Karpas-422 (cell line): ENCODE results near the gene IQCH. TPM values are rescaled to one million over a fixed set of nuclear protein-coding genes. Genes with fewer than 3 reads are reported as not detected.

ENCODE experiments used
- DNase-seq: peaks from one replicate; pipeline ENCODE4 v3.0.0-alpha.2; 2015
- H2AFZ ChIP-seq: fragments of 200-600 bp; sonication (generic); 2 replicates; pipeline ENCODE4 v1.6.1; 2014; ENCODE audit warnings: antibody characterized with exemption, low read length, mixed read lengths
- H3K27ac ChIP-seq: fragments of 200-600 bp; sonication (generic); 2 replicates; pipeline ENCODE4 v1.5.1; 2014; ENCODE audit warnings: mild to moderate bottlenecking, low read length, moderate library complexity
- H3K27me3 ChIP-seq: fragments of 200-600 bp; sonication (generic); 2 replicates; pipeline ENCODE4 v1.6.1; 2014; ENCODE audit warnings: low read length, mixed read lengths
- H3K36me3 ChIP-seq: fragments of 200-600 bp; sonication (generic); 2 replicates; pipeline ENCODE4 v1.6.1; 2014; ENCODE audit warnings: low read length, mixed read lengths; ENCODE audit not compliant: insufficient read depth
- H3K4me1 ChIP-seq: fragments of 200-600 bp; sonication (generic); 2 replicates; pipeline ENCODE4 v1.6.1; 2014; ENCODE audit warnings: mild to moderate bottlenecking, low read length, mixed read lengths
- H3K4me2 ChIP-seq: fragments of 200-600 bp; sonication (generic); 2 replicates; pipeline ENCODE4 v1.6.1; 2014; ENCODE audit warnings: low read length, low read depth, mild to moderate bottlenecking; ENCODE audit not compliant: poor library complexity, severe bottlenecking
- H3K4me3 ChIP-seq: fragments of 200-600 bp; sonication (generic); 2 replicates; pipeline ENCODE4 v1.5.1; 2014; ENCODE audit warnings: mild to moderate bottlenecking, antibody characterized with exemption, low read length, mixed read lengths
- H3K79me2 ChIP-seq: fragments of 200-600 bp; sonication (generic); 2 replicates; pipeline ENCODE4 v1.6.1; 2014; ENCODE audit warnings: mild to moderate bottlenecking, low read length, mixed read lengths
- H3K9ac ChIP-seq: fragments of 200-600 bp; sonication (generic); 2 replicates; pipeline ENCODE4 v1.6.0; 2014; ENCODE audit warnings: low read length
- H3K9me2 ChIP-seq: fragments of 200-600 bp; sonication (generic), shearing (Covaris generic); replicated peaks from 2 replicates; pipeline ENCODE4 v1.6.0; 2014; ENCODE audit warnings: mild to moderate bottlenecking, low read length, moderate library complexity; ENCODE audit not compliant: insufficient read depth
- H3K9me3 ChIP-seq: fragments of 300-700, 200-600 bp; sonication (generic); 2 replicates; pipeline ENCODE4 v1.6.1; 2014; ENCODE audit warnings: low read length, mixed read lengths
- H4K20me1 ChIP-seq: fragments of 200-600 bp; sonication (generic); 2 replicates; pipeline ENCODE4 v1.6.1; 2014; ENCODE audit warnings: mild to moderate bottlenecking, antibody characterized with exemption, low read length, low read depth; ENCODE audit not compliant: insufficient read depth
- total RNA-seq: library from RNA; depleted of rRNA; stranded (reverse); fragments of >200 nt; shearing (Covaris generic); gene quantifications from 2 replicates; pipeline ENCODE4 v1.2.3, GENCODE V29; 2014; ENCODE audit warnings: low replicate concordance

The IQCH gene
- total RNA-seq, 1 experiment from 2014 or later, result 2.4 TPM

- Histone ChIP-seq H3K9me2 (no peaks in the 10 kb centered on the region), H3K4me3 (peak overlapping the region; percentile 78), H4K20me1 (peaks cover 4% of the 10 kb centered on the region; the same call in 1 of the 2 replicates), H3K36me3 (peaks cover 8% of the 10 kb centered on the region), H3K79me2 (peaks cover 46% of the 10 kb centered on the region), H2AFZ (peak overlapping the region; percentile 10; the same call in 1 of the 2 replicates), H3K4me2 (peak overlapping the region; percentile 90), H3K9ac (peak overlapping the region; percentile 88), H3K27me3 (no peaks in the 10 kb centered on the region), H3K27ac (peak overlapping the region; percentile 60), H3K9me3 (no peaks in the 10 kb centered on the region), H3K4me1 (peaks cover 30% of the 10 kb centered on the region)
- DNase-seq, result peak; percentile 59
Observed at GRCh38 chr15:67521783-67522568, 267.4 kb downstream of the IQCH start.

DNA sequence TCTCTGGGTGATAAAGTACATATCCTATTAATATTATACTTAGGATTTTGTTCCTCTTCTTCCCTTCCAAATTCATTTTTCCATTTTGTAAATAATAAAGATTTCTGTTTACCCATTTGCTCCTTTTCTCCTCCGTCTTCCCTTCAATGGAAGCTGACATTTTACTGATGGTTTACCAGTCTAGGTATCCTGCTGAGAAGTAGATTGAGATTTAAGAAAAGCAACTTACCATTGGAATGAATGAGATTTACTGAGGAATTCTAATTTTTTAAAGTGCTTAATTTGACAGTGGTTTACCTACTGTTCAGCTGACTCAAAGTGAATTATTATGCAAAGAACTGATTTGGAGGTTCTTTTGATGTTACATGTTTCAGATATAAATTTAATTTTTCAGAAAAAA lies 268.7 kb downstream of the IQCH start:
- Histone ChIP-seq H3K4me2 (peak overlapping the region; percentile 90), H3K27me3 (no peaks in the 10 kb centered on the region), H3K9ac (no peak overlapping the region), H3K9me3 (no peaks in the 10 kb centered on the region), H2AFZ (no peak overlapping the region), H3K27ac (no peak overlapping the region), H3K4me3 (peak overlapping the region; percentile 78), H4K20me1 (peaks cover 7% of the 10 kb centered on the region), H3K79me2 (peaks cover 46% of the 10 kb centered on the region), H3K36me3 (peaks cover 19% of the 10 kb centered on the region), H3K4me1 (peaks cover 30% of the 10 kb centered on the region), H3K9me2 (no peaks in the 10 kb centered on the region)
- DNase-seq, result no peak

GRCh38 chr15:67524235-67524634 lies 269.6 kb downstream of the IQCH start:
- Histone ChIP-seq H3K9me2 (no peaks in the 10 kb centered on the region), H3K4me3 (no peak overlapping the region), H3K27me3 (no peaks in the 10 kb centered on the region), H4K20me1 (peaks cover 8% of the 10 kb centered on the region), H3K4me2 (no peak overlapping the region), H3K36me3 (peaks cover 24% of the 10 kb centered on the region), H3K9ac (no peak overlapping the region), H3K79me2 (peaks cover 46% of the 10 kb centered on the region), H3K27ac (no peak overlapping the region), H3K4me1 (peaks cover 30% of the 10 kb centered on the region), H2AFZ (no peak overlapping the region), H3K9me3 (no peaks in the 10 kb centered on the region)
- DNase-seq, result no peak

GRCh38 chr15:67528513-67528912 lies 273.9 kb downstream of the IQCH start:
- H3K79me2 ChIP-seq, result peaks cover 19% of the 10 kb centered on the region
- peaks cover 8% of the 10 kb centered on the region for H4K20me1 ChIP-seq
- H3K4me3 ChIP-seq, result no peak overlapping the region
- H3K27ac ChIP-seq, result no peak overlapping the region
- H3K9ac ChIP-seq, result no peak overlapping the region
- H3K4me1 ChIP-seq, result peaks cover 10% of the 10 kb centered on the region; the same call in 1 of the 2 replicates
- no peaks in the 10 kb centered on the region for H3K27me3 ChIP-seq
- H3K36me3 ChIP-seq, result peaks cover 24% of the 10 kb centered on the region
- no peak overlapping the region for H2AFZ ChIP-seq
- H3K9me2 ChIP-seq, result no peaks in the 10 kb centered on the region
- H3K9me3 ChIP-seq, result no peaks in the 10 kb centered on the region
- H3K4me2 ChIP-seq, result no peak overlapping the region
- no peak for DNase-seq

GRCh38 chr15:67531379-67531914 lies 276.9 kb downstream of the IQCH start:
- Histone ChIP-seq H3K9ac (no peak overlapping the region), H2AFZ (no peak overlapping the region), H3K9me3 (no peaks in the 10 kb centered on the region), H3K4me2 (no peak overlapping the region), H3K4me3 (no peak overlapping the region), H4K20me1 (peaks cover 4% of the 10 kb centered on the region; the same call in 1 of the 2 replicates), H3K4me1 (0 out of 2 replicates have a peak, but pooled peaks cover 2% of the 10 kb centered on the region), H3K9me2 (no peaks in the 10 kb centered on the region), H3K36me3 (peaks cover 21% of the 10 kb centered on the region), H3K79me2 (no peaks in the 10 kb centered on the region), H3K27me3 (no peaks in the 10 kb centered on the region), H3K27ac (no peak overlapping the region)
- DNase-seq, result no peak

- Histone ChIP-seq H4K20me1 (no peaks in the 10 kb centered on the region), H3K9me2 (no peaks in the 10 kb centered on the region), H3K4me1 (peaks cover 4% of the 10 kb centered on the region), H3K79me2 (no peaks in the 10 kb centered on the region), H3K27me3 (no peaks in the 10 kb centered on the region), H3K9ac (no peak overlapping the region), H2AFZ (no peak overlapping the region), H3K9me3 (no peaks in the 10 kb centered on the region), H3K4me3 (no peak overlapping the region), H3K4me2 (no peak overlapping the region), H3K27ac (no peak overlapping the region), H3K36me3 (no peaks in the 10 kb centered on the region)
- peak; percentile 22 for DNase-seq
Observed at GRCh38 chr15:67533873-67534272, 279.3 kb downstream of the IQCH start.

- DNase-seq, result peak; percentile 30
- Histone ChIP-seq H3K4me2 (no peak overlapping the region), H3K27ac (no peak overlapping the region), H3K4me1 (peaks cover 9% of the 10 kb centered on the region), H3K9ac (no peak overlapping the region), H3K36me3 (no peaks in the 10 kb centered on the region), H2AFZ (no peak overlapping the region), H3K27me3 (no peaks in the 10 kb centered on the region), H3K4me3 (no peak overlapping the region), H3K9me2 (no peaks in the 10 kb centered on the region), H3K79me2 (no peaks in the 10 kb centered on the region), H3K9me3 (no peaks in the 10 kb centered on the region), H4K20me1 (no peaks in the 10 kb centered on the region)
Observed at GRCh38 chr15:67534360-67534759, 279.8 kb downstream of the IQCH start.

- H3K27ac ChIP-seq, result no peak overlapping the region
- no peak overlapping the region for H3K4me2 ChIP-seq
- no peaks in the 10 kb centered on the region for H3K36me3 ChIP-seq
- H3K9ac ChIP-seq, result no peak overlapping the region
- H3K79me2 ChIP-seq, result peaks cover 8% of the 10 kb centered on the region
- no peaks in the 10 kb centered on the region for H3K27me3 ChIP-seq
- H4K20me1 ChIP-seq, result no peaks in the 10 kb centered on the region
- peak; percentile 24 for DNase-seq
- no peaks in the 10 kb centered on the region for H3K9me2 ChIP-seq
- H3K4me1 ChIP-seq, result peaks cover 28% of the 10 kb centered on the region
- H3K9me3 ChIP-seq, result no peaks in the 10 kb centered on the region
- no peak overlapping the region for H2AFZ ChIP-seq
- H3K4me3 ChIP-seq, result no peak overlapping the region
Observed at GRCh38 chr15:67537771-67538170, 283.2 kb downstream of the IQCH start.
